Activated CD8-positive, alpha-beta memory T cell treated with anti-CD3 and anti-CD28 coated beads, Interleukin-2, amount 50 U/mL, for 4 hours (primary cell): ENCODE data around the gene UPK1A.

Source experiments
- DNase-seq: peaks from one replicate; pipeline ENCODE4 v3.0.0-alpha.2; 2020

The UPK1A gene

GRCh38 chr19:35693422-35693821 lies 27.1 kb downstream of the UPK1A start:
- DNase-seq = no peak

- peak; percentile 90 for DNase-seq
Measured at GRCh38 chr19:35693835-35694599, 27.7 kb downstream of the UPK1A start.

GRCh38 chr19:35695895-35696422 lies 29.6 kb downstream of the UPK1A start:
- DNase-seq = no peak

DNA sequence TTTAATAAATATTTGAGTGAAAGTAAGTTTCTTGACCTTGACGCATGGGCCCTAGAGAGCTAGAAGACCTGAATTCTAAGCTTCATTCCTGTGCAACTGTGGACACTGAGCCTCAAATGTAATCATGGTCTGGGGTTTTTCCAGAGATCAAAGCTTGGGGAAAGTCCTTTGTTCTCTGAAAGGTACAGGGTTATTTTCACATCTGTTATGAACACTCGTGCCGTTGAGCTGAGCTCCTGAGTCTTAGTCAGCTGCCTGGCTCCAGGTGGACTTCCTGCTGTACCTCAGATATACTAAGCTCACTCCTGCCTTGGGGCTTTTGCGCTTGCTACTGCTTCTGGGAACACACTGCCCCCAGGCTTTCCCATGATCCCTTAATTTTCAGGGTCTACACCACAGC lies 30.5 kb downstream of the UPK1A start:
- DNase-seq = no peak

DNA sequence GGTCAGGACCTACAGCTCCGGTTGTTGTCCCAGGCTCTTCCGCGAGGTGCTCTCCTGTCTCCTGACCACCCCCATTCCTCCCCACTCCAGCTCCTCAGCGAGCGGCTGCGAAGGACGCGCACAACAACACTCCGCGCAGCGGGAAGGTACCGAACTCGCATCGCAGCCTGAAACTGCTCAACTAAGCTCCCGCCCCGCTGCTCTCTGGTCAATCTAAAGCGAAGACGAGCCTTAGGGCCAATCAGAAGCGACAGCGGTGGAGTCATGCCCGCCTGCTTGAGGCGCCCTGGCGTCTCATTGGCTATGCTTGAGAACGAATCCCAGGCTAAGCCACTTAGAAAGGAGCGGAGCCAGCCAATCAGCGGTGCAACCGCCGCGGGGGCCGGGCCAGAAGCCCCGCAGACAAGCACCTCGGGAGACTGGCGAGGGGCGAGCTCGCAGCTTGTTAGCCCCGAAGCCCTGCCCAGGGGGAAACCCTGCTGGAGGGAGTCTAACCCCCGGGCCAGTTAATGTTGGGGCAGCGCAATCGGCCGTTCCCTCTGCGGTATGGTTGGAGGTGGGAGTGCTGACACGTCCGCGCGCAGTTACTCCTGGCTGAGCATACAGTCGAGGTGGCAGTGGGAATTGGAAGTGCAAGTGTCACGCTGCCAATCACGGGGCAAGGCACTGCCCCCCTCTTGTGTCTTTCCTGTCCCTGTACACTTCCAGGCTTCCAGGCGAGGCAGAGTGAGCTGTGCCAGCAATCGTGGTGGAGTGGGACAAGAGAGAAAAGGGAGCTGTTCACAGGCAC lies 36.1 kb downstream of the UPK1A start:
- peak; percentile 89 for DNase-seq

- DNase-seq = no peak
Measured at GRCh38 chr19:35703343-35703742, 37.0 kb downstream of the UPK1A start.

- DNase-seq = no peak
Measured at GRCh38 chr19:35704218-35704617, 37.9 kb downstream of the UPK1A start, which contains the start of gene ZBTB32. TSS of gene ZBTB32 (plus strand) at chr19:35704558. CDS start at chr19:35714627, 10,069 bp downstream.

- no peak for DNase-seq
Measured at GRCh38 chr19:35708391-35708790, 42.1 kb downstream of the UPK1A start.

GRCh38 chr19:35710784-35711723 lies 44.7 kb downstream of the UPK1A start:
- DNase-seq = peak; percentile 44

- peak; percentile 53 for DNase-seq
Measured at GRCh38 chr19:35712567-35713505, 46.5 kb downstream of the UPK1A start.

DNA sequence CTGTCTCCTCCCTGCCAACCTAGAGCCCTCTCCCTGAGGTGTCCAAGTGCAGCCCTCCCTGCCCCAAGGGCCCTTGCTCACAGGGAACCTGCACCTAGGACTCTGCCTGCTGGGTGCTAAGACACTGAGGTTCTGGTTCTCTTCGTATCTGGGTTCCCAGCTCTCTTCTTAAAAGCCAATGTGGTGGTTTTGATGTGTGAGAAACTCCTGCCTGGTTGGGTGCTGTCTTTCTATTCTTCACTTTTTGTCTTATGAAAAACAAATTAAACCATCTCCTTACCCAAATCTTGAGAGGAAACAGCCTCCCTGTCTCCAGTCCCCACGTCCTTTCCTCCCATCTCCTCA lies 47.2 kb downstream of the UPK1A start:
- no peak for DNase-seq

GRCh38 chr19:35713904-35714495 lies 47.7 kb downstream of the UPK1A start:
- no peak for DNase-seq

GRCh38 chr19:35714601-35715354 lies 48.5 kb downstream of the UPK1A start:
- DNase-seq = no peak

GRCh38 chr19:35715355-35715809 lies 49.1 kb downstream of the UPK1A start:
- no peak for DNase-seq

DNA sequence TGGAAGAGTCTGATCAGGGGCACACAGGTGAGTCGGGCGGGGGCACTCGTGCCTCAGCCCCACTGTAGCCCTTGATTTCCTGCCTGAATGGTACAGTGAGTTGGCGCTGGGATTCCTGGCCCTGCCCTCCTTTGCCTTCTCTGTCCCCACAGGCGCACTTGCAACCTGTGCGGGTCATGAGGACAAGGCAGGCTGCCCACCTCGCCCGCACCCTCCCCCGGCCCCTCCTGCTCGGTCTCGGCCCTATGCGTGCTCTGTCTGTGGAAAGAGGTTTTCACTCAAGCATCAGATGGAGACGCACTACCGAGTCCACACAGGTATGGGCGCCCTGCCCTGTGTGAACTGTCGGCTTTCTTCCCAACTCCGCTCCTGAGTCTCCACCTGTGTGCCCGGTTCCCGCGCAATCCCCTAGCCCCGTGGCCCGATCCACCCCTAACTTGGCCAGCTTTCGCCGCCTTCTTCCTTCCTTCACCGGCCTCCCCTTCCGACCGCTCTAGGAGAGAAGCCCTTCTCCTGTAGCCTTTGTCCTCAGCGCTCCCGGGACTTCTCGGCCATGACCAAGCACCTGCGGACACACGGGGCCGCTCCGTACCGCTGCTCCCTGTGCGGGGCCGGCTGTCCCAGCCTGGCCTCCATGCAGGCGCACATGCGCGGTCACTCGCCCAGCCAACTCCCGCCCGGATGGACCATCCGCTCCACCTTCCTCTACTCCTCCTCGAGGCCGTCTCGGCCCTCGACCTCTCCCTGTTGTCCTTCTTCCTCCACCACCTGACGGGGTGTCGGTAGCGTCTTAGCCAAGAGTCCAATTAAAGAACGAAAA lies 49.9 kb downstream of the UPK1A start:
- DNase-seq = no peak

- peak; percentile 95 for DNase-seq
Measured at GRCh38 chr19:35716801-35717664, 50.7 kb downstream of the UPK1A start.

DNA sequence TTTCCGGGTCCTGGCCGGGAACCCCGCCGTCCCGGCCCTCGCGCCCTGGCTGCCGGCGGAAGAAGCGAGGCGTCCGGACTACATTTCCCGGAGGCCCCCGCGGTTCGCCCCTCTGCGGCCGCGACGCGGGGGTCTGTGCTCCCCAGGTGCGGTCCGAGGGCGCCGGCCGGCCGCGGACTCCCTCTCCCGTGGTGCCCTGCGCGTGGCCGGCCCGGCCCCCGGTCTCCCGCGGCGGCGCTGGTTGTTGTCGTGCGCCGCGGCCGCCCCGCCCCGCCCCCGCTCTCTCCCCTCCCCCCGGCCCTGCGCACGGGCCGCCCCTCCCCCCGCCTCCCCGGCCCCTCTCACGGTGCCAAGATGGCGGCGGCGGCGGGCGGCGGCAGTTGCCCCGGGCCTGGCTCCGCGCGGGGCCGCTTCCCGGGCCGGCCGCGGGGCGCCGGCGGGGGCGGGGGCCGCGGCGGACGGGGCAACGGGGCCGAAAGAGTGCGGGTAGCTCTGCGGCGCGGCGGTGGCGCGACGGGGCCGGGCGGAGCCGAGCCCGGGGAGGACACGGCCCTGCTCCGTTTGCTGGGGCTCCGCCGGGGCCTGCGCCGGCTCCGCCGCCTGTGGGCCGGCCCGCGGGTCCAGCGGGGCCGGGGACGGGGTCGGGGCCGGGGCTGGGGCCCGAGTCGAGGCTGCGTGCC lies 51.5 kb downstream of the UPK1A start, which contains the start of gene KMT2B:
Gene KMT2B (plus strand): TSS at position 339 of the 680 bp plus-strand sequence. CDS start 16 bp downstream, at position 355.
- no peak for DNase-seq
